Aorta (tissue), 5 donors: Measurements from ENCODE around the gene MEGF11. TPM values are rescaled to one million over a fixed set of nuclear protein-coding genes. Genes with fewer than 3 reads are reported as not detected.
A peak's percentile ranks its signal among the peaks of the same experiment; 100 is the strongest.
"Not testable (repeated sequence)": the region's sequence is repeated elsewhere in the genome, so short reads cannot be mapped to it uniquely, and the experiment has no call there.

Source experiments
- ATAC-seq: fragments of 200-7000 bp; cut with Tn5 transposase; one replicate; pipeline ENCODE4 v1.9.1; 2022; ENCODE audit warnings: moderate library complexity; ENCODE audit not compliant: low FRiP score
- DNase-seq, 2 donors: peaks; one replicate each; pipeline ENCODE4 v3.0.0-alpha.2; 2020
- H3K27ac ChIP-seq, 2 donors: one replicate each; pipeline ENCODE4 v1.5.1; 2013; ENCODE audit warnings: low read length in 2 of 2, mild to moderate bottlenecking in 2 of 2, moderate library complexity in 2 of 2, control low read depth in 1 of 2, inconsistent platforms in 1 of 2, low read depth in 1 of 2
- H3K27me3 ChIP-seq, 2 donors: one replicate each; pipeline ENCODE4 v1.6.1; 2013; ENCODE audit warnings: control low read depth in 1 of 2, low read length in 1 of 2, mild to moderate bottlenecking in 1 of 2, moderate library complexity in 1 of 2; ENCODE audit not compliant: insufficient read depth in 2 of 2, control insufficient read depth in 1 of 2
- H3K36me3 ChIP-seq, 2 donors: one replicate each; pipeline ENCODE4 v1.6.1; 2013; ENCODE audit warnings: control low read depth in 1 of 2, low read length in 1 of 2, mild to moderate bottlenecking in 1 of 2; ENCODE audit not compliant: insufficient read depth in 2 of 2, control insufficient read depth in 1 of 2
- H3K4me1 ChIP-seq, 2 donors: one replicate each; pipeline ENCODE4 v1.6.1; 2013; ENCODE audit warnings: low read length in 2 of 2, control low read depth in 1 of 2, mild to moderate bottlenecking in 1 of 2, moderate library complexity in 1 of 2; ENCODE audit not compliant: insufficient read depth in 2 of 2, control insufficient read depth in 1 of 2
- H3K4me3 ChIP-seq, 2 donors: one replicate each; pipeline ENCODE4 v1.5.1; 2013; ENCODE audit warnings: low read length in 2 of 2, control low read depth in 1 of 2, mild to moderate bottlenecking in 1 of 2
- H3K9me3 ChIP-seq: one replicate; pipeline ENCODE4 v1.6.1; 2013; ENCODE audit warnings: mild to moderate bottlenecking, low read length; ENCODE audit not compliant: control insufficient read depth
- WGBS, 2 donors: extraction: QIAGEN DNeasy Blood & Tissue Kit; methylation state at CpG; one replicate each; pipeline ENCODE4 v1.1.7; 2013; 5-methylcytosine and 5-hydroxymethylcytosine counted together
- intact Hi-C, 2 donors: fragments of 100-400 bp; cut with DNase I; formaldehyde crosslinking; loops; one replicate each; pipeline versions ENCODE4 v1.14.2 to v1.15.0; 2022
- polyA plus RNA-seq, 2 donors: library from polyadenylated mRNA; stranded (reverse); fragments of 200-250 nt; gene quantifications; one replicate each; pipeline ENCODE4 v1.2.3, GENCODE V29; 2013
- total RNA-seq, 2 donors: library from RNA; stranded (reverse); fragmentation: NEBNext Ultra II Directional; extraction: Animal tissue kit (Norgen Biotek cat#: 25700); gene quantifications; one replicate each; pipeline ENCODE4 v1.2.1, GENCODE V29; 2021
- donor health status: healthy with polysubstance abuse.
- donor health status: Bipolar disorder and iron deficiency.
- donor health status: DM: no; HTN: no; CAD: no.
- donor health status: DM: no; HTN: no; CAD: no.
- donor health status: DM: yes; HTN: yes; CAD: no.

The MEGF11 gene
- total and polyA plus RNA-seq, 4 donors, result not detected

- Histone ChIP-seq H3K36me3 (no peaks in the 10 kb centered on the region), H3K4me1 (no peaks in the 10 kb centered on the region), H3K4me3 (no peak overlapping the region), H3K27ac (no peak overlapping the region), H3K27me3 (no peaks in the 10 kb centered on the region), H3K9me3 (no peaks in the 10 kb centered on the region)
- 26 to 48% methylated on average over 2 of the region's 2 CpGs for WGBS, 2 donors
- ATAC-seq (no peak), DNase-seq (peak in 1 of 2 donors; percentile 13)
- intact Hi-C loops, result no loop called here
These were observed 273.7 kb downstream of the MEGF11 start for GRCh38 chr15:65979837-65980236.

GRCh38 chr15:65979316-65979715, 274.2 kb downstream of the MEGF11 start:
- no peak for ATAC-seq
- peak in 1 of 2 donors; percentile 55 for DNase-seq
- no peaks in the 10 kb centered on the region for H3K27me3 ChIP-seq
- H3K36me3 ChIP-seq, result no peaks in the 10 kb centered on the region
- no peaks in the 10 kb centered on the region for H3K4me1 ChIP-seq
- H3K9me3 ChIP-seq, result no peaks in the 10 kb centered on the region
- H3K4me3 ChIP-seq, result no peak overlapping the region
- H3K27ac ChIP-seq, result no peak overlapping the region
- intact Hi-C loops, result no loop called here
- WGBS, 2 donors, result 43 to 45% methylated on average over 7 of the region's 7 CpGs

GRCh38 chr15:65978110-65978509, 275.4 kb downstream of the MEGF11 start:
- no peak for ATAC-seq

GRCh38 chr15:65976196-65976595, 277.4 kb downstream of the MEGF11 start:
- ATAC-seq, H3K36me3 ChIP-seq, DNase-seq, H3K4me1 ChIP-seq, intact Hi-C loops, H3K27ac ChIP-seq, H3K27me3 ChIP-seq, H3K4me3 ChIP-seq, H3K9me3 ChIP-seq: not testable (repeated sequence)
- 91 to 94% methylated on average over 7 of the region's 7 CpGs for WGBS, 2 donors

More at GRCh38 chr15:65978110-65978509, 275.4 kb downstream of the MEGF11 start:
- Histone ChIP-seq H3K9me3 (no peaks in the 10 kb centered on the region), H3K4me1 (no peaks in the 10 kb centered on the region), H3K4me3 (no peak overlapping the region), H3K36me3 (no peaks in the 10 kb centered on the region), H3K27me3 (no peaks in the 10 kb centered on the region), H3K27ac (no peak overlapping the region)
- intact Hi-C loops, result no loop called here
- DNase-seq, result no peak
- 38 to 48% methylated on average over 1 of the region's 1 CpG for WGBS, 2 donors

GRCh38 chr15:65971741-65971995, 281.9 kb downstream of the MEGF11 start:
- ATAC-seq (no peak), DNase-seq (no peak)
- no peak overlapping the region for H3K27ac ChIP-seq
- H3K4me1 ChIP-seq, result no peaks in the 10 kb centered on the region
- H3K36me3 ChIP-seq, result no peaks in the 10 kb centered on the region
- intact Hi-C loops, result no loop called here
- no peak overlapping the region for H3K4me3 ChIP-seq
- H3K27me3 ChIP-seq, result no peaks in the 10 kb centered on the region
- no peaks in the 10 kb centered on the region for H3K9me3 ChIP-seq

GRCh38 chr15:65970937-65971740, 282.4 kb downstream of the MEGF11 start:
- Histone ChIP-seq H3K27me3 (no peaks in the 10 kb centered on the region), H3K36me3 (no peaks in the 10 kb centered on the region), H3K9me3 (no peaks in the 10 kb centered on the region), H3K27ac (no peak overlapping the region), H3K4me3 (no peak overlapping the region), H3K4me1 (no peaks in the 10 kb centered on the region)
- ATAC-seq (no peak), DNase-seq (no peak)
- intact Hi-C loops, result no loop called here
- WGBS, 2 donors, result 46 to 51% methylated on average over 8 of the region's 8 CpGs

- Histone ChIP-seq H3K27me3 (no peaks in the 10 kb centered on the region), H3K27ac (no peak overlapping the region)
These were observed 283.4 kb downstream of the MEGF11 start for GRCh38 chr15:65969865-65970816.

GRCh38 chr15:65968511-65968910, 285.0 kb downstream of the MEGF11 start:
- intact Hi-C loops, result no loop called here
- Histone ChIP-seq H3K4me3 (no peak overlapping the region), H3K27me3 (no peaks in the 10 kb centered on the region), H3K27ac (no peak overlapping the region), H3K4me1 (no peaks in the 10 kb centered on the region), H3K36me3 (no peaks in the 10 kb centered on the region), H3K9me3 (no peaks in the 10 kb centered on the region)
- 83 to 88% methylated on average over 5 of the region's 5 CpGs for WGBS, 2 donors
- no peak for ATAC-seq
- no peak for DNase-seq

More at GRCh38 chr15:65969865-65970816, 283.4 kb downstream of the MEGF11 start:
- Histone ChIP-seq H3K4me3 (no peak overlapping the region), H3K9me3 (no peaks in the 10 kb centered on the region), H3K36me3 (no peaks in the 10 kb centered on the region), H3K4me1 (no peaks in the 10 kb centered on the region)
- DNase-seq, result no peak
- no peak for ATAC-seq
- 50 to 60% methylated on average over 7 of the region's 7 CpGs for WGBS, 2 donors
- intact Hi-C loops, result no loop called here
